RWPE1 (cell line): Measurements from ENCODE around the gene ITPK1.

ENCODE experiments used
- CTCF ChIA-PET: fragments of 350-600 bp; sonication (Branson Sonifier 250); formaldehyde crosslinking; extraction: SDS; loops from one replicate; lab custom pipeline; 2021; lab: Yijun Ruan, JAX
- POLR2A ChIA-PET: fragments of 400-600 bp; formaldehyde crosslinking; extraction: SDS; loops from one replicate; lab custom pipeline; 2020; ENCODE audit warnings: antibody characterized with exemption; ENCODE audit not compliant: low non-redundant PET; lab: Yijun Ruan, JAX
- DNase-seq: peaks from one replicate; pipeline ENCODE4 v3.0.0; 2012; ENCODE audit warnings: low spot score
- H3K27ac ChIP-seq: fragments of 450-650 bp; 2 replicates; pipeline ENCODE4 v1.5.1; 2017
- CTCF ChIP-seq: fragments of 450-650 bp; conservative IDR thresholded peaks from 2 replicates; pipeline ENCODE4 v1.5.1; 2017; ENCODE audit warnings: low read depth, mild to moderate bottlenecking

ITPK1 gene

DNA sequence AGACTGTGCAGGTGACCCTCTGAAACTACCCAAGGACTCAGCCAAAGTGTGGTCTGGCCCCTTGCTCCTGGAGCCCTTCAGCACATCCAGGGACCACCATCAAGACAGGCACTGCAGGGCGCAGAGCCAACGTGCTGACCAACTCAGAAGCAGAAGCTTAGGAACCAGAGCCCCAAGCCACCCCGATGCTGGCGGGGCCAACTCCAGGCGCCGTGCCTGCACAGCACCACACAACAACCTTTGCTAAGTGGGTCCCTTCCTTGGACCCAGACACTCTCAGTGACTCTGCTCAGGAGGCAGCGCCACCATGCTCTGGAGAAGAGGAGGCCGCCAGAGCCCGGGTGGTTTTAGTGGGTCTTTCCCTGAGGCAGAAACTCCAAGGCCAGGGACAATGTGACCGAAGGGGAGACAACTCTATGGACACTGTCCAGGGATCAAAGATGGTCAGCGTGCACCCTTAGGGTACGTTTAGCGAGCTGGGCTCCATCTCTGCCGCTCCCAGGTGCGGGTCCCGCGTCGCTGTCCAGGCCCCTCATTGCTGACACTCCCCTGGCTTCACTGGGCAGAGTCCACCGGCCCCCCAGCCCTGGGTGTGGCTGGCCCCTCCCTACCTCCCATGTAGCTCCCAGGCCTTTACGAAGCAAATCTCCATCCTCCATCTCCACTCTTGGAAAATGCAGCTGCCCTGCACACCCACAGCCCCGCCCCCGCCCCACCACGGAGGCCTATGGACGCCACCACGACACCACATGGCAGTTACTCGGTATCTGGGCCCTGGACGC, 176.6 kb downstream of the ITPK1 start:
- H3K27ac ChIP-seq, result peak overlapping the region; percentile 35
- DNase-seq, result no peak
- ChIA-PET CTCF (no interaction called here), POLR2A (no interaction called here)
- no peak for TF ChIP-seq CTCF

GRCh38 chr14:92938235-92938875, 177.4 kb downstream of the ITPK1 start:
- CTCF ChIA-PET, result no interaction called here
- DNase-seq, result no peak
- H3K27ac ChIP-seq, result peak overlapping the region; percentile 35
- POLR2A ChIA-PET, result no interaction called here
- TF ChIP-seq CTCF, result no peak

DNA sequence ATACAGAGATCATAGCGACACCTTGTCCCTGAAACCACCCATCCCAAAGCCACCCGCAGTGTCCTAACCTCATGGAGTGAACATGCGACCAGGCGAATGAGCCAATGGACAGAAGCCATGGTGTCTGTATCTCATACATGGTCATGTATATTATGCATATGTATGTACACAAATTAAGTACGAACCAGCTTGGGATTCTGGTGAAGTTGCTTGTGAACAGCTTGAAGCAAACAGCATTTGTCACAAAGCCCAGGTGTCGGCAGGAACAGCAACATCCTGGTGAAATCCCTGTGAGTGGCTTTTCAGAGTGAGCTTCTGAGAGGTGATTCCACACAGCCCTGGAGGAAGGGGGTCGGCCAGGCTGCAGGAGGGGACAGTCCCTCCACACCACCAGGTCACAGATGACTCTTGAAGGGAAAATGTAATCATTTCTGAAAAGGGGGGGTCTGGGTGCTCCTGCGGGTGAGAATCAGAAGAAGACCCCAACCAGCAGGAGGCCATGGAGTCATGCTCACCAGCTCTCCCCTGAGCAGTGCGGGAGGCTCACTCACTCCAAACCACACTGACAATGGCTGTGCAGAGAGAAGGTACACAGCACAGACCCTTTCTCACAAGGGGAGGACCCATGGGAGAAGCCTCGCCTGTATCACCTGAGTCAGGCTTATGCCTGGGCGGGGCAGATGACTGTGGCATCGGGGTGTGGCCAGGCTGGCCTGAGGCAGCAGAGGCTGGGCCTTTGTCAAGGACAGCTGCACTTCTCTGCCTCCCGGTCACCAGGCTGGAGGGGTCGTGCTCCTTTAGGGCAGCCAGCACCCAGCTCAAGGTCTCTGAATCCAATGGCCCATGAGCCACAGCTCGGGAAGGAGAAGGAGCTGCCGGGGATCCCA, 178.4 kb downstream of the ITPK1 start:
- peak overlapping the region; percentile 35 for H3K27ac ChIP-seq
- ChIA-PET POLR2A (no interaction called here), CTCF (no interaction called here)
- peak; percentile 55 for DNase-seq
- no peak for TF ChIP-seq CTCF

- H3K27ac ChIP-seq, result no peak overlapping the region
- ChIA-PET POLR2A (no interaction called here), CTCF (interaction anchor here (1.5 kb wide), 1 partner anchor 16 kb away, joined by 6 read pairs; no protein-coding TSS in a partner anchor)
- TF ChIP-seq CTCF, result no peak
- no peak for DNase-seq
Observed at GRCh38 chr14:92936085-92936484, 179.6 kb downstream of the ITPK1 start.

GRCh38 chr14:92935446-92935845, 180.3 kb downstream of the ITPK1 start:
- DNase-seq, result no peak
- TF ChIP-seq CTCF, result no peak
- POLR2A ChIA-PET, result no interaction called here
- no peak overlapping the region for H3K27ac ChIP-seq
- CTCF ChIA-PET, result interaction anchor here (0.6 to 1.5 kb wide), 2 partner anchors 17 to 109 kb away, joined by 3 to 6 read pairs; no protein-coding TSS in a partner anchor
